ENCODE data around the gene ALDH6A1. TPM values are rescaled to one million over a fixed set of nuclear protein-coding genes. Genes with fewer than 3 reads are reported as not detected.

The ALDH6A1 gene
- total and polyA plus RNA-seq, 2 of the 13 experiments (the other 11 are each of a cell fraction or from before 2014, with no cell fraction given): 26.9 to 49.9 TPM

DNA sequence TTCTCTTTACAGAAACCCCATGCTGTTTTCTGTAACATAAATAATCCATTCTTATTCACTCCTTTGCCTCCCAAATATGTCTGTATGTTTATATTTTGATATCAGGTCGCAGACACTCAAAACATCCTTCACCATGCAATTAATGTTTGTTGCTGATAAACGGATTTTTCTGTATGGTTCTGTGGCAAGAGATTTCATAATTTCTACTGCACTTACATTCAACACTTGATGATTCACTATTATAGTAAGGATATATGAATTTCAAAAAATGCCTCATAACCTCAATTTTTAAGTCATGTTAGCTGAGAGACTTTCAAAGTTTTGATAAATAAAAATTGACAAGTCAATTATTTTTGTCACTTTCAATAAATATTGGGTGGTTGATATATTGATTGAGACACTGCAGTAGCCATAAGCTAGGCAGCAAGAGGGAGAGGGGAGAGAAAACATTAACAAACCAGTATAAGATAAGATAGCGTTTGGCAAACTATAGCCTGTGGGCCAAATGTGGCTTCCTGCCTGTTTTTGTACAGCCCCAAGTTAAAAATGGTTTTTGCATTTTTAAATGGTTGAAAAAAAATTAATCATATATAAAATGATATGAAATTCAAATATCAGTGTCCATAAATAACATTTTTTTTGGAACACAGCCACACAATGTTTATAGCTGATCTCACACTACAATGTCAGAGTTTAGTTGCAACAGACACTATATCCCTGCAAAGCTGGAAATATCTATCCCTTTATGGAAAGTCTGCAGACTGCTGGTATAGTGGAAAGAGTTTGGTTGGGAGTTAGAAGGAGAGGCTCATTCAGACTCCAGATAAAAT is 18.3 kb downstream of the ALDH6A1 start (continued):
- TF ChIP-seq, protein P1, sequence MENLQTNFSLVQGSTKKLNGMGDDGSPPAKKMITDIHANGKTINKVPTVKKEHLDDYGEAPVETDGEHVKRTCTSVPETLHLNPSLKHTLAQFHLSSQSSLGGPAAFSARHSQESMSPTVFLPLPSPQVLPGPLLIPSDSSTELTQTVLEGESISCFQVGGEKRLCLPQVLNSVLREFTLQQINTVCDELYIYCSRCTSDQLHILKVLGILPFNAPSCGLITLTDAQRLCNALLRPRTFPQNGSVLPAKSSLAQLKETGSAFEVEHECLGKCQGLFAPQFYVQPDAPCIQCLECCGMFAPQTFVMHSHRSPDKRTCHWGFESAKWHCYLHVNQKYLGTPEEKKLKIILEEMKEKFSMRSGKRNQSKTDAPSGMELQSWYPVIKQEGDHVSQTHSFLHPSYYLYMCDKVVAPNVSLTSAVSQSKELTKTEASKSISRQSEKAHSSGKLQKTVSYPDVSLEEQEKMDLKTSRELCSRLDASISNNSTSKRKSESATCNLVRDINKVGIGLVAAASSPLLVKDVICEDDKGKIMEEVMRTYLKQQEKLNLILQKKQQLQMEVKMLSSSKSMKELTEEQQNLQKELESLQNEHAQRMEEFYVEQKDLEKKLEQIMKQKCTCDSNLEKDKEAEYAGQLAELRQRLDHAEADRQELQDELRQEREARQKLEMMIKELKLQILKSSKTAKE (CRISPR knock-in tag; IDR thresholded peaks at IDR 0.05; ENCODE audit: borderline replicate concordance): no peak
- TF ChIP-seq MAZ (IDR thresholded peaks at IDR 0.05; ENCODE audit: borderline replicate concordance, low read depth, low read length): no peak
- no peak for TF ChIP-seq MAZ (CRISPR knock-in tag; IDR thresholded peaks at IDR 0.05; ENCODE audit: low read depth)
- TF ChIP-seq, protein P2, sequence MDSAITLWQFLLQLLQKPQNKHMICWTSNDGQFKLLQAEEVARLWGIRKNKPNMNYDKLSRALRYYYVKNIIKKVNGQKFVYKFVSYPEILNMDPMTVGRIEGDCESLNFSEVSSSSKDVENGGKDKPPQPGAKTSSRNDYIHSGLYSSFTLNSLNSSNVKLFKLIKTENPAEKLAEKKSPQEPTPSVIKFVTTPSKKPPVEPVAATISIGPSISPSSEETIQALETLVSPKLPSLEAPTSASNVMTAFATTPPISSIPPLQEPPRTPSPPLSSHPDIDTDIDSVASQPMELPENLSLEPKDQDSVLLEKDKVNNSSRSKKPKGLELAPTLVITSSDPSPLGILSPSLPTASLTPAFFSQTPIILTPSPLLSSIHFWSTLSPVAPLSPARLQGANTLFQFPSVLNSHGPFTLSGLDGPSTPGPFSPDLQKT (CRISPR knock-in tag; IDR thresholded peaks at IDR 0.05; ENCODE audit: borderline replicate concordance): no peak
- TF ChIP-seq, protein P3, sequence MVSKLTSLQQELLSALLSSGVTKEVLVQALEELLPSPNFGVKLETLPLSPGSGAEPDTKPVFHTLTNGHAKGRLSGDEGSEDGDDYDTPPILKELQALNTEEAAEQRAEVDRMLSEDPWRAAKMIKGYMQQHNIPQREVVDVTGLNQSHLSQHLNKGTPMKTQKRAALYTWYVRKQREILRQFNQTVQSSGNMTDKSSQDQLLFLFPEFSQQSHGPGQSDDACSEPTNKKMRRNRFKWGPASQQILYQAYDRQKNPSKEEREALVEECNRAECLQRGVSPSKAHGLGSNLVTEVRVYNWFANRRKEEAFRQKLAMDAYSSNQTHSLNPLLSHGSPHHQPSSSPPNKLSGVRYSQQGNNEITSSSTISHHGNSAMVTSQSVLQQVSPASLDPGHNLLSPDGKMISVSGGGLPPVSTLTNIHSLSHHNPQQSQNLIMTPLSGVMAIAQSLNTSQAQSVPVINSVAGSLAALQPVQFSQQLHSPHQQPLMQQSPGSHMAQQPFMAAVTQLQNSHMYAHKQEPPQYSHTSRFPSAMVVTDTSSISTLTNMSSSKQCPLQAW (CRISPR knock-in tag; IDR thresholded peaks at IDR 0.05): no peak

DNA sequence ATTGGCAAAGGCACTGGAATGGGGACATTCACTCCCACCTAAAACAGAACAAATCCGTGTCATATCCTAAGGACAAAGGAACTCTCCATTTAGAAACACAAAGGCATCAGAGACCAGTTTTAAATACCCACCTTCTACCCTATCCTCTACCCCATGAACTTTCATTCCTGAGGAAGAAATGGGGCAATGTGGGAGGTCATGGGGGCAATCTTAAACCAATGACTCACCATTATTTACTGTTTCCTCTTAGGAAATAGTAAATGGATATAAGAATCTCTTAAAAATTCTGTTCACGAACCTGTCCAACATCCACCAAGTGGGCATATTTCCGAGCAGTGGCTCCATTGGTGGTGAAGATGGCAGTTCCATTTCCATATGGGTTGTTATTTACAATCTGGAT is 19.4 kb downstream of the ALDH6A1 start:
- Histone ChIP-seq H3K79me2 (ENCODE audit: insufficient read depth, low read length) (no peaks in the 10 kb centered on the region), H3K9me3 (ENCODE audit: low read length) (no peaks in the 10 kb centered on the region), H2AFZ (ENCODE audit: low read length) (no peak overlapping the region), H3K36me3 (replicated peaks in 1 of 2; ENCODE audit: control insufficient read depth in 1 of 2, insufficient read depth in 2 of 2, low read length in 2 of 2) (peaks cover 7 to 43% of the 10 kb centered on the region in 2 experiments), H3K27ac (ENCODE audit: extremely low read length, insufficient read depth, low read length) (no peak overlapping the region), H3K9ac (ENCODE audit: insufficient read depth, low read depth, low read length) (no peak overlapping the region), H3K4me3 (replicated peaks in 1 of 3; ENCODE audit: insufficient read depth in 1 of 3, low read depth in 2 of 3, low read length in 3 of 3) (no peak overlapping the region), H3K4me2 (ENCODE audit: low read depth, low read length) (no peak overlapping the region), H3K27me3 (ENCODE audit: control insufficient read depth in 1 of 2, insufficient read depth in 2 of 2, low read length in 2 of 2) (no peaks in the 10 kb centered on the region), H4K20me1 (ENCODE audit: insufficient read depth, low read length) (no peaks in the 10 kb centered on the region), H3K4me1 (ENCODE audit: insufficient read depth, low read length) (no peaks in the 10 kb centered on the region)
- no peak for DNase-seq (ENCODE audit: low spot score)
- WGBS (ENCODE audit: low lambda C conversion rate): 93% methylated on average over 3 of the region's 3 CpGs
- ChIA-PET CTCF (ENCODE audit: low intra/inter-chr PET ratio, low total read pairs) (no interaction called here), POLR2A (no interaction called here)
- intact Hi-C loops (cut with micrococcal nuclease; ENCODE audit: unreplicated experiment) (no loop called here), in situ Hi-C loops (cut with HindIII; ENCODE audit: extremely low pct_ligation_motif_present, low pct_unique_long_range_greater_than_20kb) (no loop called here)
- no peak for FAIRE-seq
- BruUV-seq (replicated peaks): no TSS peak
- no peak for ATAC-seq
- TF ChIP-seq ATAD3A (CRISPR knock-in tag; IDR thresholded peaks at IDR 0.05) (no peak), PAWR (CRISPR knock-in tag; IDR thresholded peaks at IDR 0.05; ENCODE audit: borderline replicate concordance) (no peak), FOXJ3 (CRISPR knock-in tag; IDR thresholded peaks at IDR 0.05; ENCODE audit: borderline replicate concordance) (no peak), NBN (conservative IDR thresholded peaks at IDR 0.05) (no peak), GPN1 (CRISPR knock-in tag; IDR thresholded peaks at IDR 0.05; ENCODE audit: borderline replicate concordance) (no peak), SP4 (CRISPR knock-in tag; IDR thresholded peaks at IDR 0.05) (no peak), RORA (CRISPR knock-in tag; IDR thresholded peaks at IDR 0.05) (no peak), ZFX (CRISPR knock-in tag; IDR thresholded peaks at IDR 0.05; ENCODE audit: low read depth) (no peak), ZNF382 (CRISPR knock-in tag; IDR thresholded peaks at IDR 0.05; ENCODE audit: borderline replicate concordance) (no peak), MIER3 (CRISPR knock-in tag; IDR thresholded peaks at IDR 0.05; ENCODE audit: borderline replicate concordance) (no peak), SRSF4 (IDR thresholded peaks at IDR 0.05; ENCODE audit: low read depth, low read length, poor library complexity, severe bottlenecking) (no peak)
- TF ChIP-seq, protein P4, sequence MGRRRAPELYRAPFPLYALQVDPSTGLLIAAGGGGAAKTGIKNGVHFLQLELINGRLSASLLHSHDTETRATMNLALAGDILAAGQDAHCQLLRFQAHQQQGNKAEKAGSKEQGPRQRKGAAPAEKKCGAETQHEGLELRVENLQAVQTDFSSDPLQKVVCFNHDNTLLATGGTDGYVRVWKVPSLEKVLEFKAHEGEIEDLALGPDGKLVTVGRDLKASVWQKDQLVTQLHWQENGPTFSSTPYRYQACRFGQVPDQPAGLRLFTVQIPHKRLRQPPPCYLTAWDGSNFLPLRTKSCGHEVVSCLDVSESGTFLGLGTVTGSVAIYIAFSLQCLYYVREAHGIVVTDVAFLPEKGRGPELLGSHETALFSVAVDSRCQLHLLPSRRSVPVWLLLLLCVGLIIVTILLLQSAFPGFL (CRISPR knock-in tag; IDR thresholded peaks at IDR 0.05): no peak

Data from HepG2 (cell line).